Esophagus muscularis mucosa (tissue), 4 donors: ENCODE data around the gene TMEM259. TPM values are rescaled to one million over a fixed set of nuclear protein-coding genes. Genes with fewer than 3 reads are reported as not detected.

Source experiments
- DNase-seq: peaks from one replicate; pipeline ENCODE4 v3.0.0-alpha.2; 2017; ENCODE audit errors: extremely low spot score
- H3K27ac ChIP-seq, 4 donors: fragments of 200-600 bp; sonication (generic); replicated peaks in 1 of 4; 1 replicate in 3 of 4; 2 replicates in 1 of 4; pipeline ENCODE4 v1.5.1; 2016 to 2019; ENCODE audit warnings: mild to moderate bottlenecking in 1 of 4
- H3K27me3 ChIP-seq, 4 donors: fragments of 200-600 bp; sonication (generic); one replicate each; pipeline versions ENCODE4 v1.5.1 to v1.6.0; 2016 to 2019
- H3K36me3 ChIP-seq, 4 donors: fragments of 200-600 bp; sonication (generic); one replicate each; pipeline ENCODE4 v1.5.1; 2016 to 2019
- H3K4me1 ChIP-seq, 4 donors: fragments of 200-600 bp; sonication (generic); one replicate each; pipeline ENCODE4 v1.5.1; 2016 to 2019
- H3K4me3 ChIP-seq, 4 donors: fragments of 200-600 bp; sonication (generic); 1 replicate in 2 of 4; 2 replicates in 2 of 4; pipeline ENCODE4 v1.5.1; 2016 to 2019; ENCODE audit warnings: mild to moderate bottlenecking in 4 of 4, moderate library complexity in 1 of 4
- H3K9me3 ChIP-seq, 4 donors: fragments of 200-600 bp; sonication (generic); 1 replicate in 3 of 4; 2 replicates in 1 of 4; pipeline ENCODE4 v1.5.1; 2016 to 2019
- EP300 ChIP-seq: sonication (generic); formaldehyde crosslinking; IDR thresholded peaks from one replicate; pipeline ENCODE4 v1.6.1; 2017; ENCODE audit warnings: antibody characterized with exemption
- POLR2A ChIP-seq: fragments of 450-650 bp; IDR thresholded peaks from one replicate; pipeline ENCODE4 v1.6.1; 2017; ENCODE audit warnings: antibody characterized with exemption, moderate library complexity, mild to moderate bottlenecking, low read depth
- POLR2AphosphoS5 ChIP-seq, 2 donors: sonication (generic); formaldehyde crosslinking; IDR thresholded peaks; one replicate each; pipeline ENCODE4 v1.6.1; 2017; ENCODE audit warnings: antibody characterized with exemption in 2 of 2
- WGBS: methylation state at CpG from one replicate; pipeline ENCODE4 v1.1.5; 2018; 5-methylcytosine and 5-hydroxymethylcytosine counted together
- intact Hi-C: fragments of 100-400 bp; cut with DNase I; formaldehyde crosslinking; loops from one replicate; pipeline ENCODE4 v1.15.1; 2023
- total RNA-seq, 4 donors: library from RNA; depleted of rRNA; stranded (reverse); fragments of >200 nt; gene quantifications; one replicate each; pipeline versions ENCODE4 v1.1.0 to v1.2.1, GENCODE V29; 2016
- TF ChIP-seq, protein P1 (sequence below), 3 experiments: fragments of 200-600 bp in 2 of 3; fragments of 450-650 bp in 1 of 3; sonication (generic) in 2 of 3; IDR thresholded peaks; one replicate each; pipeline ENCODE4 v1.5.1; 2017 to 2019; ENCODE audit warnings: antibody characterized with exemption in 3 of 3, mild to moderate bottlenecking in 2 of 3, moderate library complexity in 1 of 3

TMEM259 gene
- total RNA-seq, 4 donors from 2014 or later, result 129 to 187 (median 160) TPM

DNA sequence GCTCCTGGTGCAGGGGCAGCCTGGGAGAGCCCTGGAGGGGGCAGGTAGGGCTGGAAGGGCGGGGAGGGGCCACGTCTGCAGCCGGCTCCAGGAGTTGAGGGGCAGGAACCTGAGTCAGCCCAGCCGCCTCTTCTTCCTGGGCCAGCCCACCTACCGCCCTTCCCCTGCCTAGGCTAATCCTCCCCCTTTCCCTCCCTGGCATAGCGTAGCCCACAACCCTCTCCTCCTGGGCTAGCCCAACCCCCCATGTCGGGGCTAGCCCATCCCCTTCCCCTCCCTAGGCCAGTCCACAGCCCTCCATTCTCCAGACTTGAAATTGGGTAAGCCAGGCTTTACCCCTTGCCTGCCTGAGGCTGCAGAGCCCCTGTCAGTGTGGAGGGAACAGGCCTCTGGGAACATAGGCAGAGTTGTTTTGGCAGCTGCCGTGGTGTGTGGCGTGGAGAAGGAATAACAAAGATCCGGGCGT lies 57.4 kb downstream of the TMEM259 start:
- TF ChIP-seq POLR2AphosphoS5 (IDR thresholded peaks at IDR 0.05) (no peak), EP300 (no peak), POLR2A (no peak)
- TF ChIP-seq, protein P1, sequence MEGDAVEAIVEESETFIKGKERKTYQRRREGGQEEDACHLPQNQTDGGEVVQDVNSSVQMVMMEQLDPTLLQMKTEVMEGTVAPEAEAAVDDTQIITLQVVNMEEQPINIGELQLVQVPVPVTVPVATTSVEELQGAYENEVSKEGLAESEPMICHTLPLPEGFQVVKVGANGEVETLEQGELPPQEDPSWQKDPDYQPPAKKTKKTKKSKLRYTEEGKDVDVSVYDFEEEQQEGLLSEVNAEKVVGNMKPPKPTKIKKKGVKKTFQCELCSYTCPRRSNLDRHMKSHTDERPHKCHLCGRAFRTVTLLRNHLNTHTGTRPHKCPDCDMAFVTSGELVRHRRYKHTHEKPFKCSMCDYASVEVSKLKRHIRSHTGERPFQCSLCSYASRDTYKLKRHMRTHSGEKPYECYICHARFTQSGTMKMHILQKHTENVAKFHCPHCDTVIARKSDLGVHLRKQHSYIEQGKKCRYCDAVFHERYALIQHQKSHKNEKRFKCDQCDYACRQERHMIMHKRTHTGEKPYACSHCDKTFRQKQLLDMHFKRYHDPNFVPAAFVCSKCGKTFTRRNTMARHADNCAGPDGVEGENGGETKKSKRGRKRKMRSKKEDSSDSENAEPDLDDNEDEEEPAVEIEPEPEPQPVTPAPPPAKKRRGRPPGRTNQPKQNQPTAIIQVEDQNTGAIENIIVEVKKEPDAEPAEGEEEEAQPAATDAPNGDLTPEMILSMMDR (IDR thresholded peaks at IDR 0.05), result no peak
- H3K27ac ChIP-seq, result no peak overlapping the region
- H3K9me3 ChIP-seq, result no peaks in the 10 kb centered on the region
- no peaks in the 10 kb centered on the region for H3K27me3 ChIP-seq
- WGBS, result 91% methylated on average over 11 of the region's 11 CpGs
- intact Hi-C loops, result no loop called here
- DNase-seq, result no peak
- H3K4me3 ChIP-seq, result no peak overlapping the region
- no peaks in the 10 kb centered on the region for H3K4me1 ChIP-seq
- H3K36me3 ChIP-seq, result peaks cover 11 to 52% (median 42%) of the 10 kb centered on the region in 4 donors

DNA sequence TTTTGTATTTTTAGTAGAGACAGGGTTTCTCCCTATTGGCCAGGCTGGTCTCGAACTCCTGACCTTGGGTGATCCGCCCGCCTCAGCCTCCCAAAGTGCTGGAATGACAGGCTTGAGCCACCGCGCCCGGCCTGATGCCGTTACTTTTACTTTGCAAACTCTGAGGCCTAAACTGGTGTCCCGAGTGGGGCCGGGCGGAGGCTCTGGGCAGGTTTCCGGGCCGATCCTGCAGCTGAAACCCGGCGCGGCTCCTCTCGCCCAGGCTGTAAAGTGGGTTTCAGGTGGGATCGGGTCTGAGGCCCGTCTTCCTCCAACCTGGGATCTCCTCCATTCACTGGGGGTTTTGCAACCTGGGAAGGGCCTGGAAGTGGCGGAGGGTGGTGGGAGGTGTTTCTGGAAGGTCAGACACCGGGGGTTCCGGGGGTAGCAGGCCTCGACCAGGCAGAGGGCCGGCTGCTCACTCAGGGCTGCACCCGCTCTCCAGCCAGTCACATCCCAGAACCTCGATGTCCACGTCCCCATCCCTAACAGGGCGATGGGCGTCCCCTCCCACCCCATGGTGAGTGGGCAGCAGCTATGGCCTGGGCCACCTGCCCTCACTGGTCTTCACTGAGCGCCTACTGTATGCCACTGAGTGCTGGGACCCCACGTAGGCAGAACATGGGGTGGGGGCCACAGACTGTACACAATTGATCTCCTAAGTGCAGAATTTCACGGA lies 58.1 kb downstream of the TMEM259 start:
- WGBS, result 86% methylated on average over 31 of the region's 31 CpGs
- peaks cover 7 to 48% (median 38%) of the 10 kb centered on the region in 4 donors for H3K36me3 ChIP-seq
- intact Hi-C loops, result no loop called here
- TF ChIP-seq EP300 (no peak), POLR2A (no peak), POLR2AphosphoS5 (IDR thresholded peaks at IDR 0.05) (no peak)
- TF ChIP-seq, protein P1 (IDR thresholded peaks at IDR 0.05), result no peak
- no peaks in the 10 kb centered on the region for H3K27me3 ChIP-seq
- H3K9me3 ChIP-seq, result no peaks in the 10 kb centered on the region
- no peak overlapping the region for H3K4me3 ChIP-seq
- no peak overlapping the region for H3K27ac ChIP-seq
- DNase-seq, result no peak
- H3K4me1 ChIP-seq, result no peaks in the 10 kb centered on the region

DNA sequence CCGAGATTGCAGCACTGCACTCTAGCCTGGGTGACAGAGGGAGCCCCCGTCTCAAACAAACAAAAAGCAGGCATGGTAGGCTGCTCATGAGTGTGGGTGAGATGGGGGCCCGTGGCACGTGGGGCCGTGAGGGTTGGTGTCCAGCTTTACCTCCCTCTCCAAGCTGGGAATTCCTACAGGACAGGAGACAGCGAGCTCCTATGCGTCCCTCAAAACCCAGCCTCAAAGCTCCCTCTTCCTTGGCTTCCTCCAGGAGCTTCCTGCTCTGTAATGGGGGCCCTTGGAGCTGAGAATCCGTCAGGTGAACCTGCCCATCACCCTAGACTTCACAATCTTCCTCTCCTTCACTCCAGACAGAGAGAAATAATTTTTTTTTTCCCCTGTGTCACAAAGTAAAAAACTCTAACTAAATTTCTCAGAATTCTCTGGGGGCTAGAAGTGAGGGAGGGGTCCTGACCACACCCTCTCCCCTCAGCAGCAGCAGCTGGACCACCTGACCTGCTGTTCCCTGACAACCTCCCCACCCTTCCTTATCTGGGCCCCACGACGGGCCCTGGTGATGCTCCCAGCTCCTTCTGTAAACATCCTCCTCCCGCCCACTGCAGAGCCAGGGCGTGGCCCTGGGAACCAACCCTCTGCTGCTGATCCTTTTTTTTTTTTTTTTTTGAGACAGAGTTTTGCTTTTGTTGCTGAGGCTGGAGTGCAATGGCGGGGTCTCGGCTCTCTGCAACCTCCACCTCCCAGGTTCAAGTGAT lies 58.9 kb downstream of the TMEM259 start:
- no peaks in the 10 kb centered on the region for H3K27me3 ChIP-seq
- no peak for TF ChIP-seq POLR2A
- no peak for TF ChIP-seq POLR2AphosphoS5 (IDR thresholded peaks at IDR 0.05)
- TF ChIP-seq, protein P1 (IDR thresholded peaks at IDR 0.05), result no peak
- TF ChIP-seq EP300, result no peak
- no peak overlapping the region for H3K27ac ChIP-seq
- peaks cover 7 to 44% (median 32%) of the 10 kb centered on the region in 4 donors for H3K36me3 ChIP-seq
- WGBS, result 72% methylated on average over 12 of the region's 14 CpGs
- no peaks in the 10 kb centered on the region for H3K9me3 ChIP-seq
- no peak for DNase-seq
- no peaks in the 10 kb centered on the region for H3K4me1 ChIP-seq
- no peak overlapping the region for H3K4me3 ChIP-seq
- intact Hi-C loops, result no loop called here

DNA sequence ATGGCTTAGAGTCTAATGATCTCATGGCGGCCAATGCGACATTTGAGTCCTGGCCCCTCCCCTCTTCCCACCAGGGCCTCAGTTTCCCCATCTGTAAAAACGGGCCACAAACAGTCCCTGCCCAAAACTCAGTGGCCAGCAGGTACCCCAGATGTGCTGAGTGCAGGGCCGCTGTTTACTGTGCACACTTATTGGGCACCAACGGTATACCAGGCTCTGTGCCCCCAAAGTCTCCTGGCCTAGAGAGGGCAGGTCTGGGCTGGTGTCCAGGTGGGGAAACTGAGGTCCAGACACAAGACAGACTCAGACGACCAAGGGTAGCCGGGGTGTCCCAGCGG lies 60.4 kb downstream of the TMEM259 start:
- Histone ChIP-seq H3K4me1 (no peaks in the 10 kb centered on the region), H3K36me3 (peaks cover 0 to 36% (median 24%) of the 10 kb centered on the region in 4 donors), H3K27ac (no peak overlapping the region), H3K27me3 (no peaks in the 10 kb centered on the region), H3K4me3 (no peak overlapping the region), H3K9me3 (no peaks in the 10 kb centered on the region)
- intact Hi-C loops, result no loop called here
- WGBS, result 67% methylated on average over 3 of the region's 8 CpGs
- DNase-seq, result no peak
- TF ChIP-seq EP300 (no peak), POLR2AphosphoS5 (IDR thresholded peaks at IDR 0.05) (no peak), POLR2A (no peak)
- TF ChIP-seq, protein P1 (IDR thresholded peaks at IDR 0.05), result no peak
